ENCODE measurements around the gene ABHD12. TPM values are rescaled to one million over a fixed set of nuclear protein-coding genes. Genes with fewer than 3 reads are reported as not detected.

The ABHD12 gene
- total and polyA plus RNA-seq, 8 donors = 44.4 to 73.0 (median 57.5) TPM

DNA sequence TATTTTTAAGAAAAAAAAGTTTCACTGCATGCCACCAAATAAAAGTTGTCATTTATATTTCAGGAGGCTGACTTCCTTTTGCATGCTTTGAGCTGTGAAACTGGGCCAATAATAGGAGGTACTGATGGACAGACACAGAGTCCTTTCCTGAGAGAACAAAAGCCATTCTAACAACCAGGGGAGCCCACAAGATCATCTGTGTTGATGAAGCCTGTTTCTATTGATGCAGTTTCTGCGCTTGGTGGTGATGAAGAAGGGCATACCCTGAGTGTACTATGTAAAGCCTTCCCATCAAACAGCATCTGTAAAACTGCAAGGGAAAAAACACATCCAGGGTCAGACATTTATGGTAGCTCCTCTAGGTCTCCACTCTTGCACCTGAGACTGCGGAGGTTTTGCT lies 34.8 kb downstream of the ABHD12 start:
- no peak overlapping the region for H3K4me3 ChIP-seq
- FAIRE-seq = no peak
- H3K27ac ChIP-seq = peak overlapping the region; percentile 6 to 81 (median 64)
- WGBS, 2 donors = 62 to 63% methylated on average over 2 of the region's 2 CpGs
- no peaks in the 10 kb centered on the region for H3K27me3 ChIP-seq
- intact Hi-C loops (cut with DNase I) = no loop called here
- no peaks in the 10 kb centered on the region for H3K36me3 ChIP-seq
- H3K9me3 ChIP-seq = no peaks in the 10 kb centered on the region
- no peak for DNase-seq
- ATAC-seq = no peak
- TF ChIP-seq, protein P1, sequence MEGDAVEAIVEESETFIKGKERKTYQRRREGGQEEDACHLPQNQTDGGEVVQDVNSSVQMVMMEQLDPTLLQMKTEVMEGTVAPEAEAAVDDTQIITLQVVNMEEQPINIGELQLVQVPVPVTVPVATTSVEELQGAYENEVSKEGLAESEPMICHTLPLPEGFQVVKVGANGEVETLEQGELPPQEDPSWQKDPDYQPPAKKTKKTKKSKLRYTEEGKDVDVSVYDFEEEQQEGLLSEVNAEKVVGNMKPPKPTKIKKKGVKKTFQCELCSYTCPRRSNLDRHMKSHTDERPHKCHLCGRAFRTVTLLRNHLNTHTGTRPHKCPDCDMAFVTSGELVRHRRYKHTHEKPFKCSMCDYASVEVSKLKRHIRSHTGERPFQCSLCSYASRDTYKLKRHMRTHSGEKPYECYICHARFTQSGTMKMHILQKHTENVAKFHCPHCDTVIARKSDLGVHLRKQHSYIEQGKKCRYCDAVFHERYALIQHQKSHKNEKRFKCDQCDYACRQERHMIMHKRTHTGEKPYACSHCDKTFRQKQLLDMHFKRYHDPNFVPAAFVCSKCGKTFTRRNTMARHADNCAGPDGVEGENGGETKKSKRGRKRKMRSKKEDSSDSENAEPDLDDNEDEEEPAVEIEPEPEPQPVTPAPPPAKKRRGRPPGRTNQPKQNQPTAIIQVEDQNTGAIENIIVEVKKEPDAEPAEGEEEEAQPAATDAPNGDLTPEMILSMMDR (IDR thresholded peaks at IDR 0.05) = no peak
- peaks cover 46 to 64% (median 52%) of the 10 kb centered on the region in 3 donors for H3K4me1 ChIP-seq

DNA sequence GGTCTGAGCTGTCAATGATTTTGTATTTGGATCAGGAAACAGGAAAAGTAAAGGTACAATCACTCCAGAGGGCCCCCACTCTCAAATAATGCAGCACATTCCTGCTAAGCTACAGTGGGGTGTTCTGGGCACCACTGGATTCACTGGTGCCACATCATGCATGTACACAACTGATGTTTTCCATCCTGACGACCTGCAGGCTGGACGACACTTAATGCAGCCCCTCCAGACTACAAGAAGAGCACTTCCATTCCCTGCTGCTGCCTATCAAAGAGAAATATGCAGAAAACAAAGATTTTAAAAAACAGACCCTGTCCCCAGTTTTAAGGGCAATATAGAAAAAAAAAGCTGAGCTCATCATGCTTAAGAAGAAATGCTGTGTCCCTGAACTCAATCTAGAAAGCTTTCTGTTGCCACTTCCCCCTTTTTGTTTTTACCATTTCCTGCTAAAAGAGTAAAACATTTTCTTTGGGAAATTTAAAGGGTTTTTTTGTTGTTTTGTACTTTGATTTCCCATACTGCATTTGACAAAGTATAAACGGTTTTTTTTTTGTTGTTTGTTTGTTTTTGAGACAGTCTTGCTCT lies 35.5 kb downstream of the ABHD12 start:
- WGBS, 2 donors = 56 to 62% methylated on average over 3 of the region's 3 CpGs
- H3K27me3 ChIP-seq = no peaks in the 10 kb centered on the region
- TF ChIP-seq, protein P1 (IDR thresholded peaks at IDR 0.05) = no peak
- H3K4me1 ChIP-seq = peaks cover 46 to 58% (median 52%) of the 10 kb centered on the region in 3 donors
- H3K4me3 ChIP-seq = no peak overlapping the region
- no peak for ATAC-seq
- FAIRE-seq = no peak
- H3K36me3 ChIP-seq = no peaks in the 10 kb centered on the region
- DNase-seq = no peak
- intact Hi-C loops (cut with DNase I) = no loop called here
- H3K27ac ChIP-seq = peak overlapping the region in 3 of 4 donors; percentile 17 to 81 (median 70)
- no peaks in the 10 kb centered on the region for H3K9me3 ChIP-seq

- Histone ChIP-seq H3K9me3 (no peaks in the 10 kb centered on the region), H3K4me1 (peaks cover 46 to 58% (median 52%) of the 10 kb centered on the region in 3 donors), H3K27me3 (no peaks in the 10 kb centered on the region), H3K4me3 (no peak overlapping the region), H3K27ac (peak overlapping the region; percentile 33 to 81 (median 68)), H3K36me3 (no peaks in the 10 kb centered on the region)
- FAIRE-seq = no peak
- TF ChIP-seq, protein P1 (IDR thresholded peaks at IDR 0.05) = no peak
- DNase-seq = peak in 3 of 6 donors; percentile 43 to 60 (median 47)
- intact Hi-C loops (cut with DNase I) = no loop called here
- peak; percentile 35 to 67 (median 52) for ATAC-seq
- WGBS, 2 donors = 25 to 32% methylated on average over 15 of the region's 15 CpGs
Measured at GRCh38 chr20:25353747-25354705, 36.6 kb downstream of the ABHD12 start.

GRCh38 chr20:25353353-25353746 lies 37.3 kb downstream of the ABHD12 start:
- ATAC-seq = peak; percentile 22 to 51 (median 38)
- no peaks in the 10 kb centered on the region for H3K9me3 ChIP-seq
- intact Hi-C loops (cut with DNase I) = no loop called here
- FAIRE-seq = no peak
- H3K36me3 ChIP-seq = no peaks in the 10 kb centered on the region
- H3K27ac ChIP-seq = peak overlapping the region; percentile 33 to 81 (median 68)
- H3K4me3 ChIP-seq = no peak overlapping the region
- TF ChIP-seq, protein P1 (IDR thresholded peaks at IDR 0.05) = no peak
- H3K4me1 ChIP-seq = peaks cover 46 to 58% (median 52%) of the 10 kb centered on the region in 3 donors
- DNase-seq = no peak
- H3K27me3 ChIP-seq = no peaks in the 10 kb centered on the region
- 2 to 14% methylated on average over 3 of the region's 3 CpGs for WGBS, 2 donors

All from pancreas (tissue), 10 donors.